ENCODE measurements around the gene HCN4. TPM values are rescaled to one million over a fixed set of nuclear protein-coding genes. Genes with fewer than 3 reads are reported as not detected.

HCN4 gene
- total RNA-seq, 4 donors from 2014 or later = 0.14 TPM; not detected in 3

DNA sequence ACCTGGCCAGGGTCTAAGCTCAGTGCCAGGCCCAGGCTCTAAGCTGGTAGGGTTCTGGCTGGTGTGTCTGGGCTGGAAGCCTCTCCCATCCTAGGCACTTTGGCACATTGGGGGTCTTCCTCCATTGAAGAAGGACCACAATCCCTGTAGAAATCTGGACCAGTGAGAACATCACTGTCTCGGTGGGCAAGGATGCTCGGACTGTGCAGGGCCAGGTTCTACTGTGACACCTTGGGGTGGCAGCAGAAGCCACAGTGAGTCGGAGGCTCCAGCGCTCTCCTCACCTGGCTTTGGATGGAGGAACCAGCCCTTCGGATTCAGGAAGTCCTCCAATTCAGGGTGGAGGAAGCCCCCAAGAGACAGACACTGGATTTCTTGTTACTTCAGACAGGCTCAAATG lies 17.5 kb upstream of the HCN4 start:
- H3K4me3 ChIP-seq = no peak overlapping the region
- H3K27ac ChIP-seq = no peak overlapping the region
- H3K9me3 ChIP-seq = no peaks in the 10 kb centered on the region
- intact Hi-C loops (cut with DNase I; ENCODE audit: low total_unique reads) (no loop called here), in situ Hi-C loops (cut with MboI; ENCODE audit: low pct_ligation_motif_present in 1 of 4, low pct_unique_long_range_greater_than_20kb in 1 of 4, low sequenced_read_pairs in 3 of 4) (no loop called here)
- H3K36me3 ChIP-seq = no peaks in the 10 kb centered on the region
- WGBS, 2 donors (ENCODE audit: low coverage in 1 of 2) = 79 to 89% methylated on average over 3 to 5 of the region's 5 CpGs
- peaks cover 63% of the 10 kb centered on the region for H3K27me3 ChIP-seq
- DNase-seq = no peak
- TF ChIP-seq EP300 (IDR thresholded peaks at IDR 0.05; ENCODE audit: low read depth) (no peak), POLR2A (IDR thresholded peaks at IDR 0.05) (no peak), POLR2AphosphoS5 (IDR thresholded peaks at IDR 0.05) (no peak)
- TF ChIP-seq, protein P1, sequence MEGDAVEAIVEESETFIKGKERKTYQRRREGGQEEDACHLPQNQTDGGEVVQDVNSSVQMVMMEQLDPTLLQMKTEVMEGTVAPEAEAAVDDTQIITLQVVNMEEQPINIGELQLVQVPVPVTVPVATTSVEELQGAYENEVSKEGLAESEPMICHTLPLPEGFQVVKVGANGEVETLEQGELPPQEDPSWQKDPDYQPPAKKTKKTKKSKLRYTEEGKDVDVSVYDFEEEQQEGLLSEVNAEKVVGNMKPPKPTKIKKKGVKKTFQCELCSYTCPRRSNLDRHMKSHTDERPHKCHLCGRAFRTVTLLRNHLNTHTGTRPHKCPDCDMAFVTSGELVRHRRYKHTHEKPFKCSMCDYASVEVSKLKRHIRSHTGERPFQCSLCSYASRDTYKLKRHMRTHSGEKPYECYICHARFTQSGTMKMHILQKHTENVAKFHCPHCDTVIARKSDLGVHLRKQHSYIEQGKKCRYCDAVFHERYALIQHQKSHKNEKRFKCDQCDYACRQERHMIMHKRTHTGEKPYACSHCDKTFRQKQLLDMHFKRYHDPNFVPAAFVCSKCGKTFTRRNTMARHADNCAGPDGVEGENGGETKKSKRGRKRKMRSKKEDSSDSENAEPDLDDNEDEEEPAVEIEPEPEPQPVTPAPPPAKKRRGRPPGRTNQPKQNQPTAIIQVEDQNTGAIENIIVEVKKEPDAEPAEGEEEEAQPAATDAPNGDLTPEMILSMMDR (IDR thresholded peaks at IDR 0.05) = no peak
- peaks cover 0 to 8% (median 0%) of the 10 kb centered on the region in 4 donors for H3K4me1 ChIP-seq

DNA sequence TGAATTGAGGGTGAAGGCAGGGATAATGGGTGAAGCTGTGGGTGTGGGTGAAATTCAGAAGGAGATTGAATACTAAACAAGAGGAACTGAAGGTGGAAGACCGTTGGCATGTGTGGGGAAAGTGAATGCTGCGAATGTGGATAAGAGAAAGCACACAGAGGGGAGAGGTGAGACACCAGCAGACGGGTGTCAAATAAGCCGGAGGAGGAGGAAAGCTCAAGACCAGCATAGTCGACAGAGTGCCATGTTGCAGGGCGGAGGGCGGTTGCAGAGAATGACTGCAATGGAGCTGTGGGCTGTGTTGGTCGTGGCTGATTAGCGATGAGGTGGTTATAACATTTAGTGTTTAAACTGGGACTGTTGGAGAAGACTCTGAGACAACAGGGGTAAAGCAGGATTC lies 16.4 kb upstream of the HCN4 start:
- Histone ChIP-seq H3K4me3 (no peak overlapping the region), H3K36me3 (no peaks in the 10 kb centered on the region), H3K4me1 (peaks cover 0 to 8% (median 0%) of the 10 kb centered on the region in 4 donors), H3K27me3 (peaks cover 73% of the 10 kb centered on the region), H3K27ac (no peak overlapping the region), H3K9me3 (no peaks in the 10 kb centered on the region)
- WGBS, 2 donors (ENCODE audit: low coverage in 1 of 2) = 68 to 73% methylated on average over 7 to 9 of the region's 9 CpGs
- no peak for TF ChIP-seq POLR2AphosphoS5 (IDR thresholded peaks at IDR 0.05)
- in situ Hi-C loops (cut with MboI; ENCODE audit: low pct_ligation_motif_present in 1 of 4, low pct_unique_long_range_greater_than_20kb in 1 of 4, low sequenced_read_pairs in 3 of 4) = no loop called here
- DNase-seq = no peak
- intact Hi-C loops (cut with DNase I; ENCODE audit: low total_unique reads) = no loop called here

DNA sequence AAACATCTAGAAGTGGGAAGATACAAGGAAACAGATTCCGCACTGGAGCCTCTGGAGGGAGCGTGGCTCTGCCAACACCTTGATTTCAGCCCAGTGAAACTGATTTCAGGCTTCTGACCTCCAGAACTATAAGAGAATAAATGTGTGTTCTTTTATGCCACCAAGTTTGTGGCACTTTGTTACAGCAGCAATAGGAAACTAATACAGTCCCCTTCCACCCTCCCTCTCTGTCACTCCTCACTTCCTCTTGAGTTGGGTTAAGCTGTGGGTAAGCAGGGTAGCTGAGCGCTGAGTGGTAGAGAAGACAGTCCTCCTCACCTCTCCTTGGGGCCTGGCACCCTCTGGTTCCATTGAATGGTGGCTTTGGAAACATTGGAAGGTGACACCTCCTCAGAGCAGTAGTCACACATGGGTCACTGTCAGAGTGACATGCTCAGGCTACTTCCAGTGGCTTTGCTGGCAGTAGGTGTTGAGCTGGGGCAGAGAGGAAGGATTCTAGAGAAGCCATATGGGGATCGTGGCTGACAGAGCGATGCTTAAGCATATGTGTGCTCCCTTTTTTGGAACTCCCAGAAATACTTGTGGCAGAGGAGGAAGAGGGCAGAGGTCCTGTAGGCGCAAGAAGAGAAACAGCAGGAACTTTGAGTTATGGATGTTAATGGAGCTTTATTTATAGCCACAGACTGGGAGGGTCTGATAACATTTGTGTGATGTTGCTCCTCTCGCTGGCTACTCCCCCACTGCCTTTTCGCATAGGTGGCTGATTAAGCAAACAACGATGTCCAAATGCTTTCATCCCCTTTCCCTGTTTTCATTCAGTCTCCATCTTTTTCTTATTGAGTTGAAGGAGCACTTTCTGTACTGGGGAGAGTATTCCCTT lies 14.8 kb upstream of the HCN4 start:
- Histone ChIP-seq H3K4me1 (peaks cover 0 to 8% (median 0%) of the 10 kb centered on the region in 4 donors), H3K27me3 (peaks cover 80% of the 10 kb centered on the region), H3K4me3 (no peak overlapping the region), H3K27ac (no peak overlapping the region), H3K9me3 (no peaks in the 10 kb centered on the region), H3K36me3 (no peaks in the 10 kb centered on the region)
- DNase-seq = no peak
- TF ChIP-seq POLR2AphosphoS5 (IDR thresholded peaks at IDR 0.05) = no peak
- TF ChIP-seq, protein P1 (IDR thresholded peaks at IDR 0.05) = no peak
- no peak for TF ChIP-seq POLR2A (IDR thresholded peaks at IDR 0.05)
- no peak for TF ChIP-seq EP300 (IDR thresholded peaks at IDR 0.05; ENCODE audit: low read depth)
- in situ Hi-C loops (cut with MboI; ENCODE audit: low pct_ligation_motif_present in 1 of 4, low pct_unique_long_range_greater_than_20kb in 1 of 4, low sequenced_read_pairs in 3 of 4) = no loop called here
- 59 to 64% methylated on average over 6 to 9 of the region's 9 CpGs for WGBS, 2 donors (ENCODE audit: low coverage in 1 of 2)
- intact Hi-C loops (cut with DNase I; ENCODE audit: low total_unique reads) = no loop called here

DNA sequence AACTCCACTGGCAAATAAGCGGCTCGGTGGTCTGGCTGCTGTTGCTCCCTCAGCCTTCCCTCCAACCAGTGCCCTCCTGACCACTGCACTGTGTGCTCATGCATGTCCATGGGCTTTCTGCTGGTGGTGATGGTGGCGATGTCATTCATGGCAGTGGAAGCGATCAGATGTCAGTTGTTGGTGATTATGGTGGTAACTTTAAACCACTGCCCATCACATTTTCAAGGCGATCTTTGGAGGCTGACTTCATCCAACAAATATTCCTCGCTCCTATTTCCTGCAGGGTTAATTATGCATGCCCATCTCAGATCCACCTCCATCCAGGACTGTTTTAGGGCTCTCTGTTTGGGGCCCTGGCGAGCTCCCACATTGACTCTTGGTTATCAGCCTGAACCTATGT lies 13.4 kb upstream of the HCN4 start:
- Histone ChIP-seq H3K9me3 (no peaks in the 10 kb centered on the region), H3K4me3 (no peak overlapping the region), H3K27ac (no peak overlapping the region), H3K27me3 (peaks cover 76% of the 10 kb centered on the region), H3K36me3 (no peaks in the 10 kb centered on the region), H3K4me1 (peaks cover 0 to 8% (median 0%) of the 10 kb centered on the region in 4 donors)
- intact Hi-C loops (cut with DNase I; ENCODE audit: low total_unique reads) (no loop called here), in situ Hi-C loops (cut with MboI; ENCODE audit: low pct_ligation_motif_present in 1 of 4, low pct_unique_long_range_greater_than_20kb in 1 of 4, low sequenced_read_pairs in 3 of 4) (no loop called here)
- no peak for TF ChIP-seq POLR2A (IDR thresholded peaks at IDR 0.05)
- WGBS, 2 donors (ENCODE audit: low coverage in 1 of 2) = 87 to 92% methylated on average over 5 to 7 of the region's 7 CpGs
- DNase-seq = no peak

DNA sequence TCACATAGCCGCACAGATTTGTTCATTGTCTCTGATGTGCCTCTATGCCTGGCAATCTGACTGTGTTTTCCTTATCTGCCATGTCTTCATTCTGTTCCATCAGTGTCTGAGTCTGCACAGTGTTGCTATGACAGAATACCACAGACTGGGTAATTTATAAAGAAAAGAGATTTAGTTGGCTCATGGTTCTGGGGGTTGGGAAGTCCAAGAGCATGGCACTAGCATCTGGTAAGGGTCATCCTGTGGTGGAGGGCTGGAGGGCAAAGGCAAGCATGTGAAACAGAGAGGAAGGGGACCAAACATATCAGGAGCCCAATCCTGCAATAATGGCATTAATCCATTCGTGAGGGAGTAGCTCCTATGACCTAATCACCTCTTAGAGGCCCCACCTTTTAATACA lies 11.9 kb upstream of the HCN4 start:
- TF ChIP-seq POLR2AphosphoS5 (IDR thresholded peaks at IDR 0.05) = no peak
- TF ChIP-seq EP300 (IDR thresholded peaks at IDR 0.05; ENCODE audit: low read depth) = no peak
- TF ChIP-seq POLR2A (IDR thresholded peaks at IDR 0.05) = no peak
- TF ChIP-seq, protein P1 (IDR thresholded peaks at IDR 0.05) = no peak
- H3K4me3 ChIP-seq = no peak overlapping the region
- H3K27me3 ChIP-seq = peaks cover 65% of the 10 kb centered on the region
- no peak for DNase-seq
- no peaks in the 10 kb centered on the region for H3K9me3 ChIP-seq
- in situ Hi-C loops (cut with MboI; ENCODE audit: low pct_ligation_motif_present in 1 of 4, low pct_unique_long_range_greater_than_20kb in 1 of 4, low sequenced_read_pairs in 3 of 4) (no loop called here), intact Hi-C loops (cut with DNase I; ENCODE audit: low total_unique reads) (no loop called here)
- 60 to 78% methylated on average over 1 to 2 of the region's 2 CpGs for WGBS, 2 donors (ENCODE audit: low coverage in 1 of 2)
- H3K27ac ChIP-seq = no peak overlapping the region
- peaks cover 0 to 8% (median 0%) of the 10 kb centered on the region in 4 donors for H3K4me1 ChIP-seq
- H3K36me3 ChIP-seq = no peaks in the 10 kb centered on the region
